Hypothalamus (tissue), 51 donors: Measurements from ENCODE around the gene KANSL1L.
"Not testable (repeated sequence)": the region's sequence is repeated elsewhere in the genome, so short reads cannot be mapped to it uniquely, and the experiment has no call there.

Experiments used
- DNase-seq, 51 donors: peaks; one replicate each; lab custom pipeline; 2025; lab: John Stamatoyannopoulos, UW

KANSL1L gene, protein sequence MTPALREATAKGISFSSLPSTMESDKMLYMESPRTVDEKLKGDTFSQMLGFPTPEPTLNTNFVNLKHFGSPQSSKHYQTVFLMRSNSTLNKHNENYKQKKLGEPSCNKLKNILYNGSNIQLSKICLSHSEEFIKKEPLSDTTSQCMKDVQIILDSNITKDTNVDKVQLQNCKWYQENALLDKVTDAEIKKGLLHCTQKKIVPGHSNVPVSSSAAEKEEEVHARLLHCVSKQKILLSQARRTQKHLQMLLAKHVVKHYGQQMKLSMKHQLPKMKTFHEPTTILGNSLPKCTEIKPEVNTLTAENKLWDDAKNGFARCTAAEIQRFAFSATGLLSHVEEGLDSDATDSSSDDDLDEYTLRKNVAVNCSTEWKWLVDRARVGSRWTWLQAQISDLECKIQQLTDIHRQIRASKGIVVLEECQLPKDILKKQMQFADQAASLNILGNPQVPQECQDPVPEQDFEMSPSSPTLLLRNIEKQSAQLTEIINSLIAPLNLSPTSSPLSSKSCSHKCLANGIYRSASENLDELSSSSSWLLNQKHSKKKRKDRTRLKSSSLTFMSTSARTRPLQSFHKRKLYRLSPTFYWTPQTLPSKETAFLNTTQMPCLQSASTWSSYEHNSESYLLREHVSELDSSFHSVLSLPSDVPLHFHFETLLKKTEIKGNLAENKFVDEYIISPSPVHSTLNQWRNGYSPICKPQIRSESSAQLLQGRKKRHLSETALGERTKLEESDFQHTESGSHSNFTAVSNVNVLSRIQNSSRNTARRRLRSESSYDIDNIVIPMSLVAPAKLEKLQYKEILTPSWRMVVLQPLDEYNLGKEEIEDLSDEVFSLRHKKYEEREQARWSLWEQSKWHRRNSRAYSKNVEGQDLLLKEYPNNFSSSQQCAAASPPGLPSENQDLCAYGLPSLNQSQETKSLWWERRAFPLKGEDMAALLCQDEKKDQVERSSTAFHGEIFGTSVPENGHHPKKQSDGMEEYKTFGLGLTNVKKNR

DNA sequence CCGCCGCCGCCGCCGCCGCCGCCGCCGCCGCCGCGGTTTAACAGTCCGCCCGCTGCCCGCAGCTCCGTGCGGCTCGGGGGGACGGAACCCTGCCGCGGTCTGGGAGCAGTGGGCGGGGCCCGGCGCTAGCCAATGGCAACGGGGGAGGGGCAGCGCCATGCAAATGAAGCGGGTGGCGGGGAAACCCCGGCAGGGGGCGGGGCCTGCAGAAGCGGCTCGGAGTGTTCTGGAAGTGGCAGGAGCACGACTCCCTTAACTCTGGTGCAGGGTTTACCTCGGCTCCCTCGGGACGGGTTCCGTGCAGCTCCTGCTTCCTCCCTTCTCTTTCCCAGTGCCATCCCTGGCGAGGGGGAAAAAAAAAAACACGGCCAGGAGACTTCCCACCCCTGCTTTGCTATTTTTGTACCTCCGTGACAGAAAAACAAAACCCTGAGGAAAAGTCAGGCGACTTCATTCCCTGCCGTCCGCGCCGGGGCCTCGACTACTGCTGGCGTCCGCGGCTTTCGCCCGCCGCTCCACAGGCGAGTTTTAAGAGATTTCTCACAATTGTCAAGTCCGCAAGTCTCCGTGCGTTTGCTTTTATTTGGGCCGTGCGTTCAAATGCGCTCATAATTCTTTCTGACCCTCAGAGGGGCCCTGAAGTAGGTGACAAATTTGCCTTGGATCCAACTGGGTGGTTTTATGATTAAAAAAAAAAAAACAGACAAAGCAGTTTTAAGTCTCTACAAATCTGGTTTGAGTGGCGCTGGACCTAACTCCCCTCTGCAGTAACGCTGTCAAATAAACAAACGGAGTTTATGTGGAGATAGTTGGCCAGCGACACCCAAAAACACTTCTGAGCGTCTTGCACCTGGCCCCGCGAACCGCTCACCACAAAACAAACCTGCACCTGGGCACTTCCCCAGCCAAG, at the start of gene KANSL1L:
Gene KANSL1L, minus strand, starts transcription at position 101 of the 910 bp plus-strand sequence. CDS start 16,827 bp downstream, outside the sequence.
- DNase-seq = peak; percentile 74 to 99 (median 97)

DNA sequence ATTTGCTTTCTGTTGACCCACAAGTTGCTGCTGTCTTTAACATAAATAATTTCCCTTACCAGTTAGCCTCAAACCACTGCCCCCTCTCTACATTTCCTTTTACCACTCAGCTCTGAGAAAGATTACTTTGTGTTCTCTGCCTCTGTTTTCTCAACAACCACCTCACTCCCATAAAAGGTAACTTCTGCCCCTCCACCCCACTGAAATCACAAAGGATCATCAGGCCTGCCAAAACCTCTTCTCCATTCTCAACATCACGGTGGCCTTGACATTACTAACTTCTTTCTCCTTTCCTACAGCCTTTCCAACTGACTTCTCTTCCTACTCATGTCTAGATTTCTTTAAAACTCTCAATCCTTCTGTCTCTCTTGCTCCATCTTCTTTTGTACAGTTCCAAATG, 43.9 kb upstream of the KANSL1L start:
- DNase-seq = no peak

DNA sequence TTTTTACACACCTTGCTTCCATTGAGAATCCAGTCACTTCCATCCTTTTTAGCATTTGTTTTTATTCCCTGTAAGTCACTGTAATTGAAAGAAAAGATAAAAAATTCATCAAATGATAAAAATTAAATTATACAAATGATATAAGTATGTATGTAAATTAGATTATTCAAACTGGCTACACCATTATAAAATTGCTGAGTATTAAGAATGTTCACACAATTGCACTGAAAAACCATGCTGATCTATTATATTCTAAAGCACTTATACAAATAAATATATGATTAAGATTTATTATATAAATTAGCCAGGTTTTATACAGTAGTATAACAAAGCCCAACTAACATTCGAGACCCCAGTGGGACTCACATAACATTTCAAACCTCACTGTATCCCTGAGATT, 39.0 kb upstream of the KANSL1L start:
- no peak for DNase-seq

DNA sequence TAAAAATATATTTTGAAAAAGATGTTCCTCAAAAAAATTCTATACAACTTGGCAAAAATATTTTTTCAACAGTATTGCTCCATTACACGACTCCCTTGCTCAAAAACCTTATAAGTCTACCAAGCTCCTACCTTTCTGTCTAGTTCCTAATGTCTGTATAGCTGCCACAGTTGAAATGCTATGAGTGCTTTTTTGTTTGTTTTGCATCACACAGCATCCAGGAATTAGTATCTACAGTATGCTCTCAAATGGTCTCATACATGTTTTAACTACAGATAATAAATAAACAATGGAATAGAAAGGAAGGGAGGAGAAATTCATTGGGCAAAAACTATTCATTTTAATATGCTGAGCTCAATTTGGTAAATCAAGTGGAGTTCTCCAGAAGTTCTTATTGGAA, 36.7 kb upstream of the KANSL1L start:
- no peak for DNase-seq

DNA sequence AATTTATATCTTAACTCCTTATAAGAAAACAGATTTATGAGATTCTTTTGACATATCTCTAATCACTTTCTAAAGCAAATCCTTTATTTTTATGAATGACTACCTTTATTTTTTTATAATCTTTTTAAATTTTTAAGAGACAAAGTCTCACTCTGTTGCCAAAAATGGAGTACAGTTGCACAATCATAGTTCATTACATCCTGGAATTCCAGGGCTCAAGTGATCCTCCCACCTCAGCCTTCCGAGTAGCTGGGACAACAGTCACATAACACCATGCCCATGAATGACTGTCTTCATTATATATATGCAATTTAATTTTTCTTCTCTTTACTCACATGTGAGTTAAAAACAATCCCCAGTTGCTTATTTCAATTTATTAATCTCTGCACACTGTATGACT, 32.3 kb upstream of the KANSL1L start:
- DNase-seq = no peak

DNA sequence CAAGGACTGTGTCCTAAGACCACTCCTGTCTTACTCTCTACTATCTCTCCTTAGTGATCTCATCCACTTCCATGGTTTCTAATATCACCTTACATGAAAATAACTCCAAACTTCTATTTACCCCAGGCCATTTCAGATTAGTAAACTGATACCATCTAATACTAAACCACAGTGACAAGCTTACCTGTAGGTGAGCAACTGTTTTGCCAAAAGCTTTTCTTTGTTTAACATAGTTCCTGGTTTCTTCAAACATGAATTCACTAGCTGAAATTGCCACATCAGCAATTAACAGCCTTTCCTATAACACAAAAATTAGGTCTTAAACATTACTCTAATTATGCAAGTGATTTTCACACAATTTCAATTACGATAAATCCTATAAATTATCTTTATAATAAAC, 31.9 kb upstream of the KANSL1L start:
- DNase-seq = no peak

DNA sequence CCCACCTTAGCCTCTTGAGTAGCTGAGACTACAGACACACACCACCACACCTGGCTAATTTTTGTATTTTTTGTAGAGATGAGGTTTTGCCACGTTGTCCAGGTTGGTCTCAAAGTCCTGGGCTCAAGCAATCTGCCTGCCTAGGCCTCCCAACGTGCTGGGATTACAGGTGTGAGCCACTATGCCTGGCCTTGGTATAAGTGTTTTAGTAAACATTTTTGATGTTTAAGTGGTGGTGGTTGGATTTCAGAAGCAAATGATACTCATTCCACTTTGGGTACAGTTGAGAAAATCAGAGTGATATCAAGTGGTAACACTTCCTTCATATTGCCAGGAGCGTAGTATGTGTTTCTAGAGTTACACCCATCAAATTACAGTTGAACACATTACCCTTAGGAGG, 28.6 kb upstream of the KANSL1L start:
- no peak for DNase-seq

DNA sequence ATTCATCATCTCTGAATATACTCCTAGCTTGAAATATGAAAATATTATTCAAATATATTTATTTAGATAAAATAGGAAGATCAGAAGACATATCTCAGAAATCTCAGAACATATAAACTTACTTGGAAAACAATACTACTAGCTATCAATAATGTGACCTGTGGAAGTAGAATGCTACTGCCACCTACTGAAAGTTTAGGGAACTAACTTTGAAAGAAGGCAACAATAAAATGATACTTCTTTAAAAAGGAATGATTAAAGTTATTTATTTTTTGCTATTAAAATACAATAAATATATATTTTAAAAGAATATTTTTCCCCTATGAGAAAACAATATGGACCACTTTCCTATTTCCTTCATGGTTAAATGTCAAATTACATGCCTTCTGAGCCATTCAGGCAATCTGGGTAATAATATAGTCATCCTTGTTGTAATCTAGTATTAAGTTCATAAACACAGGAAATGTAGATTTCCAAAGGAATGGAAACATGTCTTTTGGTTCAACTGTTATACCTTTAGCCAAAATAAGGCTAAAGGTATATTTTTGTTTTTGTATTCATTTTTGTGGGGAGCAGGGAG, 28.1 kb upstream of the KANSL1L start:
- peak in 1 of 51 donors; percentile 1 for DNase-seq

DNA sequence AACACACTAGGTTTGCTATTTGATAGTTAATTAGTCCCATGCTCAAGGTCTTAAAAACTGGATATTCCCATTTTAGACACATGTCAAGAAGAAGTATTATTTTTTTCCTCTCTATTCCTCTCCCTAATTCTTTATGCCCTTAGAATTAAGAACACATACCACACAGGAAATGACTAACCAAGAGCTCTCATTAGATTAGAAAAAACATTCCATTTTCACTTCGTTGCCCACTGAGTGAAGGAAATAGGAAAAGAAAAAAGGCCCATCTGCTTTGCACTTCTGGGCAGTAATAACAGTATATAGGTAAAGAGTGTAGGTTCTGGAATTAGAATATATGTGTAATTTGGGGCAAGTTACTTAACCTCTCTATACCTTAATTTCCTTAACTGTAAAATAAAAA, 27.1 kb upstream of the KANSL1L start:
- DNase-seq = no peak

DNA sequence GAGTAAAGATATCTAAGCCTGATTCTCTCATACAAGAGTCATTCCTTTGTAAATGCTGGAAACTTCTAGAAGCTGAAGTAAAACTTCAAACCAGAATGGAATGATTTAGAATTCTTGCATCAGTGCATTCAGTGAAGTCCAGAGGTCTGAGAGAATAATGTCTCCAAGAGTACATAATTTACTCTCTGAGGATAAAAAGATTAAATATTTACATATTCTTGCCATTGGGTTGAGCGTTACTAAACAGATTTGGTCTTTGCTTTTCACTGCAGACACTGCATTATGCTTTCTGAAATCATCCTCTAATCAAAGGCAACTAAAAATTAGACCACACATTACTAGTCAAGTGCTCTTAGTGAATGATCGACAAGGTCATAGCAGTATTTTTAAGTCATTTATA, 26.5 kb upstream of the KANSL1L start:
- DNase-seq = no peak

DNA sequence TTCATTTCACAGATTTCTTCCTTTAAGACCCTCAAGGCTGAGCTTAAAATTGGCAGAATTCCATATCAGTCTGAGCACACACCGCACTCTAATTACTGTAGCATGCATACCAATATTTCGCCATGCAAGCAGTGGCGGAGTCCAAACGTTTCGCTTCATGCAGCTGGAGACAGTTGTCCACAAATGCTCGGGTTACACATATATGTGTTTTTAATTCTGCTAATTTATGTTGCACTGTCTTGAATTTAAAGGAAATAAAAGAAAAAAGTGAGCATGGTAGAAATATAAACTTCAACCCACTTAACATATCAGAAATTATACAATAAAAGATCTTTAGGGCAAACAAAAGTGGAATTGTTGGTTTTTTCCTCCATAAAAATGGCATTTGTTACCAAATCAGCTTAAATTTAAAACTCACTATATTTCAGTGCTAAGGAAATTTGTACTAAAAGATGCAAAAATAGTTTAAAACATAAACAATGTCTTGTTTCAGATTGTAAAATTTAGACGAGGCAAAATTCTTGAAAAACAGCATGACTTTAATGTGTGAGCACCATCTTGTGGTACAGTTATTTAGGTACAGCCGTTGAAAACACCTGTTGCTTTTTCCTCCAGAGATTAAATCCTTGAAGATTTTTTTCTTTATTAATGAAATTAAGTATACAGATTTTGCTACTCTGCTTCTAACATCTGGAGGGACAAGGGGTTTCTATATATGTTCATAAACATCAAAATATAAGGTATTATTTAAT, 24.1 kb upstream of the KANSL1L start:
- peak in 3 of 51 donors; percentile 0 to 38 (median 1) for DNase-seq

DNA sequence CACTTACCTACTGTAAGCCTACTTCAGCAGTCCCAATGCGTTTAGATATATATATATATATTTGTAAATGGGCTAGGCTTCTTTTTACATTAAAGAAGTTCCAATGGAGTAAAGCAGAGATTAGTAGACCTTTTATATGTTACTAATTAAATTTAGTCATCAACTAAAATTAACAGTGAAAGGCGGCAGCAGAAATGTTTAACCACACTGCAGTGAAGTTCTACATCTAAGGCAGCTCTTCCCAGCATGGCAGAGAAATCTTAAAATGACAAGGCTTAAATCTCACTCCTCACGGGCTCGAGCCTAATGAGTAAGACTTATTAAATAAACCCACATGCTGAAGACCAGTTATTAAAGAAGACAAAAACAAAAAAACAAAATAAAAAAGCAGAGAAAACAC, 19.1 kb upstream of the KANSL1L start:
- DNase-seq = no peak

DNA sequence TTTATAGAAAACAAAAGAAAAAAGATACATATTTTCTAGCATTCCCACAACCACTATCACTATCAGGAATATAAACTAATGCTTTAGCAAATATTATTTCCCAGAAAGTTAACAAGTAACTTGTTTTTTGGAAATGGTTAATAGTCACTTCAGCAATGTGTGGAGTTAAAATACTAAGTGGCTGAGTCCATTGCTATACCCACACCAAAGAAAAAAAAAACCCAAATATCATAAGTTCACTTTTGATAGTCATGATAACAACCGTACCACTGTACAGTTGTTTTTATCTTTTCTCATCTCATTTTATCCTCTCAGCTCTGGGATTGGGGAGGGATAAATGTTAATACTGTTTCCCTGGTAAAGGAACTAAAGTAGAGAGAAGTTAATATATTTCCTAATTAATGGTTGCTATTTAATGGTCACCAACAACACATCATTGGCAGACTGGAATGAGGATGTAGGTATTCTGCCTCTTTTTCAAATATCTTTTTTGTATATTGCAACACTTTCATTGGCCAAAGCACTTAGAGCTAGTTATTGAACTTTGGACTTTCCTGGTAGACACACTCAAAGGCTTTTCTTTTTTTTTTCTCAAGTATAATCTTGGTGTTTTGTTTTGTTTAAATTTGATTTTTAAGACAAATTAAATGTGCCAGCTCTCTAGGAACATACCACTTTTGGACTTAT, 18.4 kb upstream of the KANSL1L start:
- DNase-seq = no peak

DNA sequence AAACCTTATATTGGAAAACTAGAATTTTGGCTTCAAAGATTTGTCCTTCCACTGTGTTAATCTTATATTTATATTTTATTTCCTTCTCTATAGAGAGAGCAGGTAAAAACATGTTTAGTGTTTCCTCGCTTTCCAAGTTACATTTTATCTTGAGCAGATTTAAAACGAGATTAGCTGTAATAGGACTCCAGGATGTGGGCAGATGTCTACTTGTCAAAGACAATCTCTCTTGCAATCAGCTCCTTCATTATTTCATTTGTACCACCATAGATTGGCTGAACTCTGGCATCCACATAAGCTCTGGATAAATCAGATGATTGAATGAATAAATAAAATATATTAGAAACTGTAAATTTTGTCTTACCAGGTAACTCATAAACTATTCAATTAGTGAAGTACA, 17.5 kb upstream of the KANSL1L start:
- no peak for DNase-seq

DNA sequence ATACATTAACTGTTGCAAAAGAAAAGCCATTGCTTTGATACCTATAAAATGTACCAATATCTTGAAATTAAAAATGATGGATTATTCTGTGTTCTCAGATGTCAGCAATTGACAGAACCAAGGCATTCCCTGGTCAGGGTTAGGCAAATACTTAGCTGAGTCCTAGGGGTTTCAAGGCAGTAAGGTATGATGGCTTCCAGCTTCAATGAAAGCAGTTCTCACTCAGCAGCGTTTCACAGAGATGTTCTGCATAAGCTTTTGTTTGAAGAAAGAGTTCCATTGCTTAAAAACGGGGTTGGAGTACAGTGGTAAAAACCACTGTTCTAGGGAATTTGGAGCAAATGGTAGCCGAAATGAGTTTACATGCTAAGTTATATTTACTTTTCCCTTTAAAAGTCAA, 17.0 kb upstream of the KANSL1L start:
- DNase-seq = no peak

DNA sequence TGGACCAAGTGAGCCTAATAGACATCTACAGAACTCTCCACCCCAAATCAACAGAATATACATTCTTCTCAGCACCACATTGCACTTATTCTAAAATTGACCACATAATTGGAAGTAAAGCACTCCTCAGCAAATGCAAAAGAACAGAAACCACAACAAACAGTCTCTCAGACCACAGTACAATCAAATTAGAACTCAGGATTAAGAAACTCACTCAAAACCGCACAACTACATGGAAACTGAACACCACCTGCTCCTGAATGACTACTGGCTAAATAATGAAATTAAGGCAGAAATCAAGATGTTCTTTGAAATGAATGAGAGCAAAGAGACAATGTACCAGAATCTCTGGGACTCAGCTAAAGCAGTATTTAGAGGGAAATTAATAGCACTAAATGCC, 12.7 kb upstream of the KANSL1L start:
- DNase-seq = not testable (repeated sequence)

DNA sequence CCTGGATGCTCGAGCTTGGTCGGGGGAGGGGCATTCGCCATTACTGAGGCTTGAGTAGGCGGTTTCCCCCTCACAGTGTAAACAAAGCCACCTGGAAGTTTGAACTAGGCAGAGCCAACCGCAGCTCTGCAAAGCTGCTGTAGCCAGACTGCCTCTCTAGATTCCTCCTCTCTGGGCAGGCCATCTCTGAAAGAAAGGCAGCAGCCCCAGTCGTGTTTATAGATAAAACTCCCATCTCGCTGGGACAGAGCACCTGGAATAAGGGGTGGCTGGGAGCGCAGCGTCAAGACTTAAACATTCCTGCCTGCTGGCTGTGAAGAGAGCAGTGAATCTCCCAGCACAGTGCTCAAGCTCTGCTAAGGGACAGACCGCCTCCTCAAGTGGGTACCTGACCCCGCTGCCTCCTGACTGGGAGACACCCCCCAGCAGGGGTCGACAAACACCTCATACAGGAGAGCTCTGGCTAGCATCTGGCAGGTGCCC, 10.4 kb upstream of the KANSL1L start:
- not testable (repeated sequence) for DNase-seq

DNA sequence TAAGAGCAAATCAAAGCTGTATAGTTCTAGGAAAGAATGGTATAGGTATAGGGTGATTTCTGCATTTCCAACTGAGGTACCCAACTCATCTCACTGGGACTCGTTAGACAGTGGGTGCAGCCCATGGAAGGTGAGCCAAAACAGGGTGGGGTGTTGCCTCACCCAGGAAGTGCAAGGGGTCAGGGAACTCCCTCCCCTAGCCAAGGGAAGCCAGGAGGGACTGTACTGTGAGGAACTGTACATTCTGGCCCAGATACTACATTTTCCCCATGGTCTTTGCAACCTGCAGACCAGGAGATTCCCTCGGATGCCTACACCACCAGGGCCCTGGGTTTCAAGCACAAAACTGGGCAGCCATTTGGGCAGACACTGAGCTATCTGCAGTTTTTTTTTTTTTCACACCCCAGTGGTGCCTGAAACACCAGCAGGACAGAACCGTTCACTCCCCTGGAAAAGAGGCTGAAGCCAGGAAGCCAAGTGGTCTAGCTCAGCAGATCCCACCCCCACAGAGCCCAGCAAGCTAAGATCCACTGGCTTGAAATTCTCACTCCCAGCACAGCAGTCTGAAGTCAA, 9.9 kb upstream of the KANSL1L start:
- not testable (repeated sequence) for DNase-seq
